Stimulated activated CD4-positive, alpha-beta T cell treated with anti-CD3 and anti-CD28 coated beads, Interleukin-4, amount 100 ng/mL, for 24 hours (primary cell): ENCODE measurements around the gene SMIM13.
"Not testable (repeated sequence)": the region's sequence is repeated elsewhere in the genome, so short reads cannot be mapped to it uniquely, and the experiment has no call there.

Experiments
- DNase-seq: peaks from one replicate; pipeline ENCODE4 v3.0.0-alpha.2; 2020

Gene SMIM13

GRCh38 chr6:11085758-11086435, 7.7 kb upstream of the SMIM13 start:
- DNase-seq = no peak

DNA sequence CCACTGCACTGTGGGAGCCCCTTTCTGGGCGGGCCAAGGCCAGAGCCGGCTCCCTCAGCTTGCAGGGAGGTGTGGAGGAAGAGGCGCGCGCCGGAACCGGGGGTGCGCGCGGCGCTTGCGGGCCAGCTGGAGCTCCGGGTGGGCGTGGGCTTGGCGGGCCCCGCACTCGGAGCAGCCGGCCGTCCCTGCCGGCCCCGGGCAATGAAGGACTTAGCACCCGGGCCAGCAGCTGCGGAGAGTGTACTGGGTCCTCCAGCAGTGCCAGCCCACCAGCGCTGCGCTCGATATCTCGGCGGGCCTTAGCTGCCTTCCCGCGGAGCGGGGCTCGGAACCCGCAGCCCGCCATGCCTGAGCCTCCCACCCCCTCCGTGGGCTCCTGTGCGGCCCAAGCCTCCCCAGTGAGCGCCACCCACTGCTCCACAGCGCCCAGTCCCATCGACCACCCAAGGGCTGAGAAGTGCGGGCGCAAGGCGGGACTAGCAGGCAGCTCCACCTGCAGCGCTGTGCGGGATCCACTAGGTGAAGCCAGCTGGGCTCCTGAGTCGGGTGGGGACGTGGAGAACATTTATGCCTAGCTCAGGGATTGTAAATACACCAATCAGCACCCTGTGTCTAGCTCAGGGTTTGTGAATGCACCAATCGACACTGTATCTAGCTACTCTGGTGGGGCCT, 6.4 kb upstream of the SMIM13 start:
- DNase-seq = not testable (repeated sequence)

DNA sequence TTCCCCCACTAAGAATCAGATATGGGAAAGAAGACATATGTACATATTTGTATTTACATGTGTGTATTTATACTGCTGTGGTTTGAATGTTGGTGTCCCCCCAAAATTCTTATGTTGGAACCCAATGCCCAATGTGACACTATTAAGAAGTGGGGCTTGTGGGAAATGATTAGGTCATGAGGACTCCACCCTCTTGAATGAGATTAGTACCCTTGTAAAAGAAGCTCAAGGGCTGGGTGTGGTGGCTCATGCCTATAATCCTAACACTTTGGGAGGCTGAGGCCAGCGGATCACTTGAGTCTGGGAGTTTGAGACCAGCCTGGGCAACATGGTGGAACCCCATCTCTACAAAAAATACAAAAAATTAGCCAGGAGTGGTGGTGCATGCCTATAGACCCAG, 3.9 kb upstream of the SMIM13 start:
- DNase-seq = no peak

GRCh38 chr6:11091141-11091540, 2.5 kb upstream of the SMIM13 start:
- DNase-seq = not testable (repeated sequence)

- no peak for DNase-seq
Observed at GRCh38 chr6:11092668-11093375, 812 bp upstream of the SMIM13 start.

GRCh38 chr6:11093376-11093625, 333 bp upstream of the SMIM13 start:
- DNase-seq = no peak

DNA sequence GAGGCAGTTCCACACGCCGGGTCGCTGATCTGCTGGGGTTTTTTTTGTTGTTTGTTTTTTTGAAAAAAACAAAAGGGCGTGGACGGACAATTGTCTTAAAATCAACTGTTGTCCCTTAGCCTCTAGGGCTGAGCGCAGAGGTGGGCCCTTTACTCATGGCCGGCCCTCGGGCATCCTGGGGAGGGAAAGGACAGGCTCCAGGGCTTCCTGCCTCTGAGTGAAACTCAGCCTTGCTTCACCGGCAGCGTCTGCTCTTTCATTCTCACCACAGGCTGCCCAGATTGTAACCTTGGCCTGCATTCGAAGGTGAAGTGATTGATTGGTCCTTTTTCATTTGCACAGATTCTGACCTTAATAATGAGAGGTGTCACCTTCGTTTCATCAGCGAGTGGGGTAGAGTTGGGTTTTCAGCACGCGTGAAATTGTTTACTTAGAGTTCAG, 797 bp downstream of the SMIM13 start:
- DNase-seq = peak; percentile 45

- no peak for DNase-seq
Observed at GRCh38 chr6:11094941-11095340, 1.3 kb downstream of the SMIM13 start.

DNA sequence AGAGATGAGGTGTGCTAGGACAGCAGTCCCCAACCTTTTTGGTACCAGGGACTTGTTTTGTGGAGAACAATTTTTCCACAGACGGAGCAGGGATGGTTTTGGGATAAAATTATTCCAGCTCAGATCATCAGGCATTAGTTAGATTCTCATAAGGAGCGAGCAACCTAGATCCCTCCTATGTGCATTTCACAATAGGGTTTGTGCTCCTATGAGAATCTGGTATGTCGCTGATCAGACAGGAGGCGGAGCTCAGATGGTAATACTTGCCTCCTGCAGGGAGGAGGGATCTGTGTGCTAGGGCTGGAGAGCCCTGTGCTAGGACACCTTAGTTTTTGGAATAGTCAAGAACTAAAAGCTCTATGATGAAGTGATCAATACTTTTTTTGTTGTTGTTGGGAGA, 2.5 kb downstream of the SMIM13 start:
- DNase-seq = no peak

DNA sequence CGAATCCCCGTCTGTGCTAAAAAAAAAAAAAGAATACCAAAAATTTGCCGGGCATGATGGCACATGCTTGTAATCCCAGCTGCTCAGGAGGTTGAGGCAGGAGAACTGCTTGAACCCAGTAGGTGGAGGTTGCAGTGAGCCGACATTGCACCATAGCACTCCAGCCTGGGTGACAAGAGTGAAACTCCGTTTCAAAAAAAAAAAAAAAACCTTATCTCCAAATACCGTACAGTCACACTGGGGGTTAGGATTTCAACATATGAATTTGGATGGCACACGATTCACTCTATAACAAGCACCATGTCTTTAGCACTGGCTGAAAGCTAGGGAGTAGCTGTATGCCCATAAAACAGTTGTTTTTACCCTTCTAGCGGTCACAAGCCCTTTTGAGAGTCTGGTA, 3.8 kb downstream of the SMIM13 start:
- no peak for DNase-seq

- no peak for DNase-seq
Observed at GRCh38 chr6:11098004-11098403, 4.4 kb downstream of the SMIM13 start.

GRCh38 chr6:11101417-11101816, 7.8 kb downstream of the SMIM13 start:
- no peak for DNase-seq

GRCh38 chr6:11103065-11103464, 9.4 kb downstream of the SMIM13 start:
- no peak for DNase-seq

DNA sequence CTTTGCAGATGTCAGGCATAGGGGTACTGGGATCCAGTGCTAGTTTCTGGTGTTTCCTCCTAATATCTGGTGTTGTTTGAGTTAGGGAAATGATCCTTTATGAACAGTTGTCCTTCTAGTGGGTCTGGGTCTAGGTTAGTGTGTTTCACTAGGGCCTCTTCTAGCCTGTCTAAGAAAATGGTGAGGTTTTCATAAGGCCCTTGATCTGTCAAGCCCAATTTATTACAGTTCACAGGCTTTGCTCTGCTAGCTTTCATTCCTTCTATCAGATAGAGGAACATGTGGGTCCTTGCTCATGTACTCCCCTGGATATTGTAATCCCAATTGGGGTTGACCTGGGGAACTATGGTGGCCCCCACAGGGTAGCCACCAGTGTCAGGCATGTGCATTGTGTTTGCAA, 15.1 kb downstream of the SMIM13 start:
- DNase-seq = no peak

- DNase-seq = no peak
Observed at GRCh38 chr6:11110921-11111768, 17.5 kb downstream of the SMIM13 start, which contains the start of gene ERVFRD-1. Gene ERVFRD-1, minus strand, starts transcription at chr6:11111725. Its CDS starts 6,415 bp downstream, at chr6:11105310.

DNA sequence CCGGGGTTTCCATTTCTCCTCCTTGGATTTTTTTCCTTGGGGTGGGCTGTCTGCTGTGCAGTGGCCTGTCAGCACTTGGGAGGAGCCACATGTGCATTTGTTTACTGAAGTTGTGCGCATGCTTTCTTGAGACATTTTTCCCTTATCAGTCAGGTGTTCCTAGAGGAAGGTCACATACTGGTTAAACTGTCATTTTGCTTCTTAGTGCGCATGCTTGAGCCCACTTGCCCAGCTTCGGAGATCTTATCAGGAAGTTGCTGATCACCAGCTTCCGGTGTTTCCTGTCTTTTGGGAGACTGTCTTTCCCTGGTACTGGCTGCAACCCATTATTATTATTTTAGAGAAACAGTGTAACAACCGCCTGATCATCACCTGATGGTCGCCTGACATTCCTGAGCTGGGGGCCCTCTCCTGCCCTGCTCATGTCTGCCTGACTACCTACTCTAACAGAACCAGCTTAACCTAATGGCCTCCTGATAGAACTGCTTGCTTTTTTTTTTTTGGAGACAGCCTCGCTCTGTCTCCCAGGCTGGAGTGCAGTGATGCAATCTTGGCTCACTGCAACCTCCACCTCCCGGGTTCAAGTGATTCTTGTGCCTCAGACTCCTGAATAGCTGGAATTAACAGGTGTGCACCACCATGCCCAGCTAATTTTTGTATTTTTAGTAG, 18.3 kb downstream of the SMIM13 start:
- DNase-seq = peak; percentile 7

DNA sequence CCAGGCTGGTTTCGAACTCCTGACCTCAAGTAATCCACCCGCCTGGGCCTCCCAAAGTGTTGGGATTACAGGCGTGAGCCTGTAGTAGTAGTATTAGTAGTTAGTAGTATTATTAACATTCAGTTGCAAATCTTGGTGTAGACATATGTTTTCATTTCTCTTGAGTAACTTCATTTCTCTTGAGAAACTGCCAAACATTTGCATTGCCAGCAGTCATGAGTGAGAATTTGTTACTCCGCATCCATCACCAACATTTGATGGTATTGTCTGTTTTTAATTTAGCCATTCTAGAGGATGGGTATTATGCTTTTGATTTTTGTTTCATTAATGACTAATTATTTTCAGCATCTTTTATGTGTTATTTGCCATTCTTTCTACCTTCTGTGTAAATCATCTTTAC, 19.4 kb downstream of the SMIM13 start:
- DNase-seq = no peak

- not testable (repeated sequence) for DNase-seq
Observed at GRCh38 chr6:11115808-11116536, 22.3 kb downstream of the SMIM13 start.

GRCh38 chr6:11120271-11121005, 26.8 kb downstream of the SMIM13 start:
- DNase-seq = no peak

GRCh38 chr6:11121851-11122250, 28.2 kb downstream of the SMIM13 start:
- no peak for DNase-seq

GRCh38 chr6:11122380-11122779, 28.7 kb downstream of the SMIM13 start:
- DNase-seq = no peak
